ENCODE data around the gene SLC38A6. TPM values are rescaled to one million over a fixed set of nuclear protein-coding genes. Genes with fewer than 3 reads are reported as not detected.

SLC38A6 gene
- total RNA-seq, 1 donor from 2014 or later, result 14.1 TPM

GRCh38 chr14:60998617-60999016 is 17.6 kb downstream of the SLC38A6 start:
- TF ChIP-seq, protein P1, sequence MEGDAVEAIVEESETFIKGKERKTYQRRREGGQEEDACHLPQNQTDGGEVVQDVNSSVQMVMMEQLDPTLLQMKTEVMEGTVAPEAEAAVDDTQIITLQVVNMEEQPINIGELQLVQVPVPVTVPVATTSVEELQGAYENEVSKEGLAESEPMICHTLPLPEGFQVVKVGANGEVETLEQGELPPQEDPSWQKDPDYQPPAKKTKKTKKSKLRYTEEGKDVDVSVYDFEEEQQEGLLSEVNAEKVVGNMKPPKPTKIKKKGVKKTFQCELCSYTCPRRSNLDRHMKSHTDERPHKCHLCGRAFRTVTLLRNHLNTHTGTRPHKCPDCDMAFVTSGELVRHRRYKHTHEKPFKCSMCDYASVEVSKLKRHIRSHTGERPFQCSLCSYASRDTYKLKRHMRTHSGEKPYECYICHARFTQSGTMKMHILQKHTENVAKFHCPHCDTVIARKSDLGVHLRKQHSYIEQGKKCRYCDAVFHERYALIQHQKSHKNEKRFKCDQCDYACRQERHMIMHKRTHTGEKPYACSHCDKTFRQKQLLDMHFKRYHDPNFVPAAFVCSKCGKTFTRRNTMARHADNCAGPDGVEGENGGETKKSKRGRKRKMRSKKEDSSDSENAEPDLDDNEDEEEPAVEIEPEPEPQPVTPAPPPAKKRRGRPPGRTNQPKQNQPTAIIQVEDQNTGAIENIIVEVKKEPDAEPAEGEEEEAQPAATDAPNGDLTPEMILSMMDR (conservative IDR thresholded peaks at IDR 0.05; ENCODE audit: low read depth, low read length), result no peak
- no peak for DNase-seq (ENCODE audit: low read depth)
- H3K4me3 ChIP-seq (ENCODE audit: low read depth, low read length), result no peak overlapping the region

- TF ChIP-seq, protein P1 (conservative IDR thresholded peaks at IDR 0.05; ENCODE audit: low read depth, low read length), result no peak
- H3K4me3 ChIP-seq (ENCODE audit: low read depth, low read length), result no peak overlapping the region
- no peak for DNase-seq (ENCODE audit: low read depth)
Observed at GRCh38 chr14:60999536-60999935, 18.5 kb downstream of the SLC38A6 start.

DNA sequence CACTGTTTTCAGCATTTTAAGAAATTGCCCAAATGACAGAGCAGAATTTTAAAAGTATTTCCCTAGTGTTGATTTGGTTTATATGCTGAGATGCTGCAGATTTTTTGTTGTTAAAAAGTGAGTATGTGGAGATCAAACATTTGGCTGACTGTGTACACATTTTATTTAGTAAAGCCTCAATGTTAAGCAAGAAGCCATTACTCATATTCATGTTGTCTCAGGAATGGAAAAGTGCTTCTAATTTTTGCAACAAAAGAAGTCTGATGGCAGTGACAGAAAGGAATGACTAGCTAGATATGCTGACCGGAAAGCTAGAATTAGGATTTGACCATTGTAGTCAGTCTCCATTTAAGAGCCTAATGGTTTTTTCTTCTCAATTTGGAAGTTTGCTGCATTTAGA is 22.5 kb downstream of the SLC38A6 start:
- no peak overlapping the region for H3K4me3 ChIP-seq (ENCODE audit: low read depth, low read length)
- TF ChIP-seq, protein P1 (conservative IDR thresholded peaks at IDR 0.05; ENCODE audit: low read depth, low read length), result no peak
- no peak for DNase-seq (ENCODE audit: low read depth)

- no peak overlapping the region for H3K4me3 ChIP-seq (ENCODE audit: low read depth, low read length)
- TF ChIP-seq, protein P1 (conservative IDR thresholded peaks at IDR 0.05; ENCODE audit: low read depth, low read length), result no peak
- no peak for DNase-seq (ENCODE audit: low read depth)
Observed at GRCh38 chr14:61019537-61019936, 38.5 kb downstream of the SLC38A6 start.

- peak; percentile 27 for DNase-seq (ENCODE audit: low read depth)
- no peak overlapping the region for H3K4me3 ChIP-seq (ENCODE audit: low read depth, low read length)
- TF ChIP-seq, protein P1 (conservative IDR thresholded peaks at IDR 0.05; ENCODE audit: low read depth, low read length), result peak; percentile 98
Observed at GRCh38 chr14:61025251-61026223, 44.5 kb downstream of the SLC38A6 start.

DNA sequence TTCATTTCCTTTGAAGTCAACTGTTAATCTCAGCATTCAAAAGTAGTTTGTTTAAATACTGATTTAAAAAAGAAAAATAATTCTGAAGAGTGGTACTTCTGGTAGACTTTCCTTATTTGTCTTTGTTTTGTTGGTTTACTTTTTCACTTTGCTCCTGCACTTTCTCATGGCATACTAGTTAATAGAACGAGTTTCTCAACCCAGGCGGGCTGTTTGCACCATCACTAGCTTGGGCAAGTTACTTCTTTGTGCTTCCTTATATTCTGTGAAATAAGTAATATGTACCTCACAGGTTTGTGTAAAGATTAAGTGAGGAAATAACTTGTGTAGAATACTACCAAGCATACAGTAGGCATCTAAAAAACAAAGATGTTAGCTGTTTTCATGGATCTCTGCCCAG is 45.5 kb downstream of the SLC38A6 start:
- TF ChIP-seq, protein P1 (conservative IDR thresholded peaks at IDR 0.05; ENCODE audit: low read depth, low read length), result no peak
- H3K4me3 ChIP-seq (ENCODE audit: low read depth, low read length), result no peak overlapping the region
- no peak for DNase-seq (ENCODE audit: low read depth)

Data from epithelial cell of proximal tubule (primary cell).